Activated effector memory CD4-positive, alpha-beta T cell treated with Interleukin-2 at 50 U/mL for 16 hours (primary cell): ENCODE results near the gene RC3H2.

Source experiments
- DNase-seq: peaks from one replicate; pipeline ENCODE4 v3.0.0-alpha.2; 2020

The RC3H2 gene

DNA sequence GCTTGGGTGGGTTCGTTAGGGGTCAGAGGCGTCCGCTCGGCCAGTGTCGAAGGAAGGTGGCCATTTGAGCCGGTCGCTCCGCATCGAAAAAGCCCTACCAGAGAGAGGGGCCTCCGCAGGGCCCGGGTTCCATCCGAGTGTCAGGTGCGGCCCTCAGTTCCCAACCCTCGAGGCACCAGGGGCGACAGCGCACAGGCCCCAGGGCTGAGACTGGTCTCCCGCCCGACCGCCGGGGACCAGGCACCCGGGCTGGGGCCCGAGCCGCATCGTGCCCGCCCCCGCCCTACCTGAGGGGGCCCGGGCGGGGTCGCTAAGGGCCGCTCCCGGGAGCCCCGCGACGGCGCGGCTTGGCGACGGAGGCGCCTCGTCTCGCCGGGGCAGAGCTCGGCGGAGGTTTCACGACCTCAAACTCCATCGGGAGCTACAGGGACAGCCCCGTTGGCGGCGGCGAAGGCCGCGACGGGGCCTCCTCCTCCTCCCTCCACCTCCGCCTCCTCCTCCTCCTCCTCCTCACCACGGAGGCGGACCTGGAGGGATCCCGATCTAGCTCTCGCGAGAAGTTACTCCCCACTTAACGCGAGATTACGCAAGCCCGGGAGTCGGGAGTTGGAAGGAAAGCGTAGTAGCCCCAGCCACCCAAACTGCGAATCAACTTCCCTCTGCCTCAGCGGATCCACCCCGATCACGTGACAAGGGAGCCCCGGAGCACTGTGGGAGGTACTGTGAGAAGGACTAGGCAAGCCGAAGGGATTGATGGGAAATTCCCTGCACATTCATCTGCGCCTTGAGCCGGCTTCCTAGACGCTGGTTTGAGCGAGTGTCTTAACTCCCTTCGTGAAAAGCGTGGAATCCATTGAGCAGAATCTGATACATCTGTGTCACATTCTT is at the start of gene RC3H2:
Gene RC3H2 (minus strand): TSS at position 537 of the 888 bp plus-strand sequence. CDS start 7,850 bp downstream, outside the sequence.
- peak; percentile 93 for DNase-seq

GRCh38 chr9:122954253-122954691 is 49.1 kb upstream of the RC3H2 start:
- no peak for DNase-seq

GRCh38 chr9:122951056-122951455 is 45.9 kb upstream of the RC3H2 start:
- no peak for DNase-seq

GRCh38 chr9:122950263-122950662 is 45.1 kb upstream of the RC3H2 start:
- no peak for DNase-seq

- no peak for DNase-seq
Measured at GRCh38 chr9:122949696-122950095, 44.5 kb upstream of the RC3H2 start.

GRCh38 chr9:122948313-122948712 is 43.2 kb upstream of the RC3H2 start:
- no peak for DNase-seq

GRCh38 chr9:122946461-122947005 is 41.4 kb upstream of the RC3H2 start:
- DNase-seq, result no peak

DNA sequence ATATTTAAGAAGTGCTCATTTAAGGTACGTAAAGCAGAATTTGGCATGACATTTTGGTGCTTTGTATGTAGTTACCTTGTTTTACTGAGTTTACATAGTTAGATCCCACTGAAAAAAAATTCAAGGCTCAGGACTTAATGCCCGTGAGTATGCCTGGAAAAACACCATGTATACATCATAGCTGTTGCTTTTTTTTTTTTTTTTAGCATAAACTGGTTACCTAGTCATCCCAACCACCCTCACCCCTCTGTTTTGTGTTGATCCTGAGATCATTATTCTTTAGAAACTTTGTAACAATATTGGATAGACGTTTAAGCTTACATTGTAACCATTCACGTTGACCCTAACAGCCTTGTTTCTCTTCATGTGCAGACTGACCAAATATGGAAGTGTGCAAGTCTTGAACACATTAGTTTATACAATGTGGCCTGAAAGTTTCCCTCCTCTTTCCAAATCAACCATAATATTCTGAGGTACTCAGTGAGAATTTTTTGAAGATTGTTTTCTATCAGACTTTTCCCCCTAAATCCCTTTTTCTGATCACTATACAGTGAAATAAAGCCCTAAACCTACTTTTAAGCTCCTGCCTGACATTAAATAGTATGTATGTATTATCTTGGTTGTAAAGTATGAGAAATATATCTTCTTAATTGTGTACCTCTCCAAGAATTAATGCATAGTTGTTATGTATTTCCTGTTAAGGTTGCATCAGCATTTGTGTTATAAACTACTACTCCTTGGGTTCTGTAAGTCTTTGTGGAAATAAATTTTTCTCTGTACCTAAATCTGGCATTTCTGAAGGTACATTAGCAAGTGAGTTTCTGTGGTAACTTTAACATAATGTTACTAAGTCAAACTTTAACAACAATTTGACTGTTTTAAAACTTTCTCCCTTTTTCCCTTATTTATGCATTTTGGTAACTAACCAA is 40.1 kb upstream of the RC3H2 start:
- DNase-seq, result no peak

GRCh38 chr9:122941582-122942234 is 36.5 kb upstream of the RC3H2 start:
- no peak for DNase-seq

DNA sequence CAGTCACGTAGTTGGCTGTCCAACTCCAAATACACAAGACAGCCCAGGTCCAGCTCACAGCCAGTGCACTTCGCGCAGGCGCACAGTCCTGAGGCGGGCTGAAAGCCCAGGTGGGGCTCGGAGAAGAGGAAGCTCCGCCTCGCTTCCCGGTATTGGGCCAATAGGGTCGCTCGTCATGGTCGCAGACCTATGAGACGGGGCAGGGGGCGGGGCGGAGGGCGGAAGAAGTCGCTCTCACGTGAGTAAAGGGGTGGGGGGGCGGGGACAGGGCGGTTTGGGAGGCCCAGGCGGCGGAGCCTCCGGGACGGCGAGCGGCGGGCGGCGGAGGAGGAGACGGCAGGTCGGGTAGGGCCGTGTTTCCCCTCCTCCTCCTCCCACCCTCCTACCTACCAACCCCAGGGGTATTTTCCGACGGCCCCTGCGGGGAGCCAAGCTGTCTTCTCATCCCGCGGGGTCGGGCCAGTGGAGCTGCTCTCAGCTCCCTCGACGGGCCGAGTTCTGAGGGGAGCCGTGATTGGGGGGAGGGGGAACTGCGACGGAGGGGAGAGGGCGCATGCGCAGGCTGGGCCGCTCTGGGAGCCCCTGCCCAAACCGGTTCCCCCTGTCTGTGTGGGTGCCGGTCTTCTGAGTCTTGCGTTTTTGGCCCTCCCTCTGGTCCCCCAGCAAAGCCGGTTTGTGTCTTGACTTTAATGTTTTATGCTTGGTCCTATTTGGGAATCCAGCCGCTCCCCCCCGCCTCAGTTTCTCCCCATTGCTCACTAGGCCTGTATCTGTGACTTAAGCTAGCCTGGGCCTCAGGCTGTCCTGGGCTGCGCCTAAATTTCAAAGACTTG is 35.8 kb upstream of the RC3H2 start, which contains the start of gene RABGAP1:
Gene RABGAP1 (plus strand): TSS at position 272 of the 833 bp plus-strand sequence. CDS start 16,040 bp downstream, outside the sequence.
- DNase-seq, result peak; percentile 97

GRCh38 chr9:122940454-122940748 is 35.2 kb upstream of the RC3H2 start:
- DNase-seq, result no peak

- DNase-seq, result no peak
Measured at GRCh38 chr9:122939601-122940000, 34.4 kb upstream of the RC3H2 start.

DNA sequence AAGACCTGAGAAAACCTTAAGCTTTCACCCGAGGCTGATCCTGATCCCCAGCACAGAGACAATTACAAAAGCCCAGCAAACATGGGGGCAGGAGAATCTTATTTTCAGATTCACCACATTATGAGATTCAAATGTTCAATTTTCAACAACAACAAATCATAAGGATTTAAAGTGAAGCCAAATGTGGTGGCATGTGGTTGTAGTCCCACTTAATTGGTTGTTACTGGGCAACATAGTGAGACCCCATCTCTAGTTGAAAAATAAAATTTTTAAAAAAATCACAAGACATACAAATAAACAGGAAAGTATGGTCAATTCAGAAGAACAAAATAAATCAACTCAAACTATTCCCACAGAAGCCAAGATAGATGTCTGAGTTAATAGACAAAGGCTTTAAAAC is 31.7 kb upstream of the RC3H2 start:
- DNase-seq, result no peak

DNA sequence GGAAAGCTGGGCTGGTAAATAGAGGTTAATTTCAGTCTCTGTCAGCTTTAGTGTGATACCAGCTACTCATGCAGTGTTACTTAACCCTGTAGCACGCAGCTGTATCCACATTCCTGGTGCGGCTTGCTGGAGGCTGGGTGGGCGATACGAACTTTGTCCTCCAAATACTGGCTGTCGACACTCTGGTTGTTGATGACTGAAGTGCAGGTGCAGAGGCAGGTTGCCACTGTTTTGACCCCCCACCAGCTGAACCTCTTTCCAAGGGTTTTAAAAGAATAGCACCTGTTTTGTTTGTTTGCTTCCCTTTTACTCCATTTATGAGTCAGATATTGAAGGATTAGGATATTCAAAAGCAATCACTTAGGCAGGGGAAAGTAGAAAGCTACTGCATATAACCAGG is 31.3 kb upstream of the RC3H2 start:
- no peak for DNase-seq

- DNase-seq, result peak; percentile 79
Measured at GRCh38 chr9:122931226-122932121, 26.3 kb upstream of the RC3H2 start, which contains the start of gene ZBTB26. ZBTB26 (minus strand) TSS chr9:122931512; CDS start chr9:122919934, 11,578 bp downstream.

- no peak for DNase-seq
Measured at GRCh38 chr9:122930541-122931225, 25.5 kb upstream of the RC3H2 start.

- no peak for DNase-seq
Measured at GRCh38 chr9:122929796-122930354, 24.7 kb upstream of the RC3H2 start.

DNA sequence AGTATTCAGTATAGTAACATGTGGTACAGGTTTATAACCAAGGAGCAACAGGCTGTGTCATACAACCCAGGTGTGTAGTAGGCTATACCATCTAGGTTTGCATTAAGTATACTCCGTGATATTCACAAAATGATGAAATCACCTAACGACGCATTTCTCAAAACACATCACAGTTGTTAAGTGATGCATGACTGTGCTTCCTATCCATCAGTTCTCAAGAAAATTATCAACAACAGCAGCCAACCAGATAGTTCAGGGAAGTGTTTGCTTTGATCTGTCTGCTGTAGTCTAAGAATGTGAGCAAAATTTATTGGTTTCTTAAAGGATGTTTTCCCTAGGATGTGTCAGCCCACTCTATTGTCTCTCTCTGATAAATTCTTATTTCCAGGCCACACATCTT is 18.8 kb upstream of the RC3H2 start:
- DNase-seq, result no peak

- no peak for DNase-seq
Measured at GRCh38 chr9:122922713-122923112, 17.6 kb upstream of the RC3H2 start.

DNA sequence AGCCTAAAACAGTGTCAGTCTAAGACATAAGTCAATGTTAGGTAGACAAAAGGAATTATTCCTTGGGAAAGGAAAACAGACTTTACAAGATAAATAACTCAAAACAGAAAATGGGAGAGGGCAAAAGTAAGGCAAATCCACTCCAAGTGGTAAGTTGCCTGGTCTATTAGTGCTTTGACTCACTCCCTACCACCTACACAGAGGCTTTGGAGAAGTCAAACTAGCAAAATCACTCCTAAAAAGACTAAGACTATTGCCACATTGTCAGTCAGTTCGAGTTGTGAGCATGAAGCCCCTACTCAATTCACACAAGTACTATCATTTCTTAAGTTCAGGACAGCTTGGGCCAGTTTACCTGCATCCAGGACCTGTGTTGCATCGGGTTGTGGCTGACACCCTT is 13.2 kb upstream of the RC3H2 start:
- no peak for DNase-seq
